Stomach (tissue), 4 donors: ENCODE results near the gene PAX2.

Experiments used
- CTCF ChIP-seq, 7 experiments: fragments of 450-650 bp in 4 of 7; fragments of 200-600 bp in 3 of 7; sonication (generic) in 3 of 7; IDR thresholded peaks; one replicate each; pipeline ENCODE4 v1.5.1; 2016 to 2019; ENCODE audit warnings: antibody characterized with exemption in 7 of 7, control low read depth in 2 of 7, mild to moderate bottlenecking in 1 of 7
- EP300 ChIP-seq: sonication (generic); formaldehyde crosslinking; IDR thresholded peaks from one replicate; pipeline ENCODE4 v1.6.1; 2017; ENCODE audit warnings: antibody characterized with exemption
- POLR2A ChIP-seq, 4 donors: fragments of 450-650 bp; IDR thresholded peaks; one replicate each; pipeline ENCODE4 v1.6.1; 2016; ENCODE audit warnings: antibody characterized with exemption in 4 of 4, control low read depth in 2 of 4, mild to moderate bottlenecking in 1 of 4, moderate library complexity in 1 of 4
- POLR2AphosphoS5 ChIP-seq, 3 donors: sonication (generic); formaldehyde crosslinking; IDR thresholded peaks; one replicate each; pipeline ENCODE4 v1.6.1; 2016; ENCODE audit warnings: antibody characterized with exemption in 3 of 3

GRCh38 chr10:100791369-100792058 lies 46.1 kb downstream of the PAX2 start:
- TF ChIP-seq CTCF (IDR thresholded peaks at IDR 0.05) (no peak), POLR2A (IDR thresholded peaks at IDR 0.05) (no peak), POLR2AphosphoS5 (IDR thresholded peaks at IDR 0.05) (no peak), EP300 (no peak)
